HEK293 (cell line): ENCODE data around the gene SAPCD1.

Source experiments
- CTCF ChIP-seq: fragments of 450-650 bp; formaldehyde crosslinking; IDR thresholded peaks from 2 replicates; pipeline ENCODE4 v1.5.1; 2016; ENCODE audit warnings: missing biosample characterization, missing genetic modification characterization
- MEIS1 ChIP-seq: sonication (generic); formaldehyde crosslinking; IDR thresholded peaks from 2 replicates; pipeline ENCODE4 v1.8.1; 2022; ENCODE audit warnings: missing genetic modification reagents, mild to moderate bottlenecking, borderline replicate concordance
- ZFP37 ChIP-seq: fragments of 450-650 bp; formaldehyde crosslinking; IDR thresholded peaks from 2 replicates; pipeline ENCODE4 v1.5.1; 2016; ENCODE audit warnings: missing biosample characterization, missing genetic modification characterization
- ZNF112 ChIP-seq: fragments of 450-650 bp; formaldehyde crosslinking; IDR thresholded peaks from 2 replicates; pipeline ENCODE4 v1.5.0; 2017; ENCODE audit warnings: missing biosample characterization, missing genetic modification characterization
- ZNF398 ChIP-seq: fragments of 450-650 bp; formaldehyde crosslinking; IDR thresholded peaks from 2 replicates; pipeline ENCODE4 v1.5.1; 2017; ENCODE audit warnings: missing biosample characterization, missing genetic modification characterization
- ZNF747 ChIP-seq: fragments of 450-650 bp; formaldehyde crosslinking; IDR thresholded peaks from 2 replicates; pipeline ENCODE4 v1.5.1; 2016; ENCODE audit warnings: missing biosample characterization, missing genetic modification characterization

GRCh38 chr6:31739639-31740396, 22.6 kb upstream of the SAPCD1 start, which contains the start of gene MSH5:
- TF ChIP-seq ZFP37 (no peak), ZNF398 (tag by site-specific recombination) (no peak), CTCF (tag by site-specific recombination) (no peak), ZNF747 (no peak), ZNF112 (tag by site-specific recombination) (no peak), MEIS1 (no peak)
